D721Med (cell line): ENCODE results near the gene HBS1L.

Experiments used
- DNase-seq: peaks from one replicate; pipeline ENCODE4 v3.0.0; 2011; ENCODE audit warnings: low spot score; ENCODE audit not compliant: insufficient read length
- FAIRE-seq: peaks from 2 replicates; lab custom pipeline; 2011; peaks lifted over from hg19 to GRCh38; lab: Jason Lieb, UNC
- CTCF ChIP-seq: IDR thresholded peaks from 2 replicates; pipeline ENCODE4 v1.5.1; 2012; ENCODE audit warnings: mild to moderate bottlenecking, control low read depth; ENCODE audit not compliant: insufficient read depth; ENCODE audit errors: missing control alignments

HBS1L gene

GRCh38 chr6:135025775-135026174 lies 28.8 kb downstream of the HBS1L start:
- TF ChIP-seq CTCF: no peak
- DNase-seq (no peak), FAIRE-seq (no peak)

GRCh38 chr6:135025175-135025574 lies 29.4 kb downstream of the HBS1L start:
- DNase-seq (no peak), FAIRE-seq (peak; percentile 38)
- no peak for TF ChIP-seq CTCF

- FAIRE-seq: peak; percentile 53
Measured at GRCh38 chr6:135022050-135022697, 32.4 kb downstream of the HBS1L start.

GRCh38 chr6:135021310-135022049 lies 33.1 kb downstream of the HBS1L start:
- no peak for FAIRE-seq
- DNase-seq: no peak
- no peak for TF ChIP-seq CTCF

More at GRCh38 chr6:135022050-135022697, 32.4 kb downstream of the HBS1L start:
- DNase-seq: no peak
- no peak for TF ChIP-seq CTCF

- FAIRE-seq (no peak), DNase-seq (no peak)
- no peak for TF ChIP-seq CTCF
Measured at GRCh38 chr6:135018941-135019340, 35.7 kb downstream of the HBS1L start.

GRCh38 chr6:135018052-135018451 lies 36.6 kb downstream of the HBS1L start:
- no peak for TF ChIP-seq CTCF
- DNase-seq: no peak
- FAIRE-seq: peak; percentile 53

GRCh38 chr6:135014353-135014832 lies 40.2 kb downstream of the HBS1L start:
- DNase-seq (no peak), FAIRE-seq (no peak)
- no peak for TF ChIP-seq CTCF
